ENCODE results near the gene ZSCAN23.
A peak's percentile ranks its signal among the peaks of the same experiment; 100 is the strongest.
"Not testable (repeated sequence)": the region's sequence is repeated elsewhere in the genome, so short reads cannot be mapped to it uniquely, and the experiment has no call there.

Gene ZSCAN23

GRCh38 chr6:28462401-28462800, 19.1 kb upstream of the ZSCAN23 start:
- no peak overlapping the region for H3K4me3 ChIP-seq (replicated peaks; ENCODE audit: low read depth, low read length)
- DNase-seq (ENCODE audit: low read depth): no peak
- no peak for TF ChIP-seq CTCF (IDR thresholded peaks at IDR 0.05; ENCODE audit: low read length, missing control alignments)

GRCh38 chr6:28458568-28458967, 15.3 kb upstream of the ZSCAN23 start:
- no peak for DNase-seq (ENCODE audit: low read depth)
- no peak overlapping the region for H3K4me3 ChIP-seq (replicated peaks; ENCODE audit: low read depth, low read length)
- TF ChIP-seq CTCF (IDR thresholded peaks at IDR 0.05; ENCODE audit: low read length, missing control alignments): no peak

DNA sequence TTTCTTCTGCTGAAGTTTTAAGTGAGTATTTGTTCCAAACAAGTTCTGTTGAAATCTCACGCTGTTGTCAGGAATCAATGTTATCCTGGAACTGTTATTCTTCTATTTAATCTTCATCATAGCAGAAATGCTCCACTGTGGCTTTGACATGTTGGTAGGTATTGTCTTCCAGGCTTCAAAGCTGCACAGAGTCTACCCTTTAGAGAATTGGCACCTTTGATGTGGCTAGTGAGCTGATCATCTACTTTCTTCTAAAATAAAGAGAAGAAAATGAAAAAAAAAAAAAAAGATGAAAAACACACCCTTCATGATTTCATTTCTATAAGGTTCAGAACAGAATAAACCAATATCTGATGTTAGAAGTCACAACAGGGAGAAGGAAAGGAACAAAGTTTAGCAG, 5.8 kb upstream of the ZSCAN23 start:
- no peak overlapping the region for H3K4me3 ChIP-seq (replicated peaks; ENCODE audit: low read depth, low read length)
- no peak for TF ChIP-seq CTCF (IDR thresholded peaks at IDR 0.05; ENCODE audit: low read length, missing control alignments)
- DNase-seq (ENCODE audit: low read depth): no peak

- not testable (repeated sequence) for DNase-seq (ENCODE audit: low read depth)
- peak overlapping the region; percentile 57 for H3K4me3 ChIP-seq (replicated peaks; ENCODE audit: low read depth, low read length)
These were observed 4.2 kb upstream of the ZSCAN23 start for GRCh38 chr6:28447512-28447906.

- DNase-seq (ENCODE audit: low read depth): peak; percentile 3
- H3K4me3 ChIP-seq (replicated peaks; ENCODE audit: low read depth, low read length): peak overlapping the region; percentile 57
These were observed 3.7 kb upstream of the ZSCAN23 start for GRCh38 chr6:28446818-28447511.

DNA sequence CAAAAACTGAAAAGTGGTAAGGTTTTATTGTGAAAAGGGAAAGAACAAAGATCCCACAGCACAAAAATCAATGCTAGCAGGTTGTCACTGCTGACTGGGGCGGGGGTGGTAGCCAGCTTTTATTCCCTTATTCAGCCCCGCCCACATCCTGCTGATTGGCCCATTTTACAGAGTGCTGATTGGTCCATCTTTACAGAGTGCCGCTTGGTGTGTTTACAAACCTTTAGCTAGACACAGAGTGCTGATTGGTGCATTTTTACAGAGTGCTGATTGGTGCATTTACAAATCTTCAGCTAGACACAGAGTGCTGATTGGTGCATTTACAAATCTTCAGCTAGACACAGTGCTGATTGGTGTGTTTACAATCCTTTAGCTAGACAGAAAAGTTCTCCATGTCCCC, 1.5 kb upstream of the ZSCAN23 start:
- not testable (repeated sequence) for H3K4me3 ChIP-seq (replicated peaks; ENCODE audit: low read depth, low read length); DNase-seq (ENCODE audit: low read depth)

More at GRCh38 chr6:28446818-28447511, 3.7 kb upstream of the ZSCAN23 start:
- no peak for TF ChIP-seq CTCF (IDR thresholded peaks at IDR 0.05; ENCODE audit: low read length, missing control alignments)

GRCh38 chr6:28442586-28442985, 705 bp downstream of the ZSCAN23 start:
- TF ChIP-seq CTCF (IDR thresholded peaks at IDR 0.05; ENCODE audit: low read length, missing control alignments): no peak
- H3K4me3 ChIP-seq (replicated peaks; ENCODE audit: low read depth, low read length): peak overlapping the region; percentile 94
- DNase-seq (ENCODE audit: low read depth): peak; percentile 2

GRCh38 chr6:28436404-28436803, 6.9 kb downstream of the ZSCAN23 start:
- no peak overlapping the region for H3K4me3 ChIP-seq (replicated peaks; ENCODE audit: low read depth, low read length)
- no peak for TF ChIP-seq CTCF (IDR thresholded peaks at IDR 0.05; ENCODE audit: low read length, missing control alignments)

More at GRCh38 chr6:28436404-28436803, 6.9 kb downstream of the ZSCAN23 start:
- no peak for DNase-seq (ENCODE audit: low read depth)
